ENCODE measurements around the gene NAPG.
"Not testable (repeated sequence)": the region's sequence is repeated elsewhere in the genome, so short reads cannot be mapped to it uniquely, and the experiment has no call there.

Gene NAPG

GRCh38 chr18:10588975-10589374, 63.1 kb downstream of the NAPG start:
- peak; percentile 81 for DNase-seq

DNA sequence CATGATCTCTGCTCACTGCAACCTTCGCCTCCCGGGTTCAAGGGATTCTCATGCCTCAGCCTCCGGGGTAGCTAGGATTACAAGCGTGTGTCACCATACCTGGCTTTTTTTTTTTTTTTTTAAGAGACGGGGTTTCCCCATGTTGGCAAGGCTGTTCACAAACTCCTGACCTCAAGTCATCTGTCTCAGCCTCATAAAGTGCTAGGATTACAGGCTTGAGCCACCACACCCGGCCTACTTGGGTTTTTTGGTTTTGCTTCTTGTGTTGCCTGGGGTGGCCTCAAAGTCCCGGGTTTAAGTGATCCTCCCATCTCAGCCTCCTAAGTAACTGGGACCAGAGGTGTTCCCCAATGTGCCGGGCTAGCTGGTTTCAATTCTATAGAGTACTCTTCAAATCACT, 64.6 kb downstream of the NAPG start:
- DNase-seq: no peak

GRCh38 chr18:10591896-10592295, 66.1 kb downstream of the NAPG start:
- DNase-seq: no peak

DNA sequence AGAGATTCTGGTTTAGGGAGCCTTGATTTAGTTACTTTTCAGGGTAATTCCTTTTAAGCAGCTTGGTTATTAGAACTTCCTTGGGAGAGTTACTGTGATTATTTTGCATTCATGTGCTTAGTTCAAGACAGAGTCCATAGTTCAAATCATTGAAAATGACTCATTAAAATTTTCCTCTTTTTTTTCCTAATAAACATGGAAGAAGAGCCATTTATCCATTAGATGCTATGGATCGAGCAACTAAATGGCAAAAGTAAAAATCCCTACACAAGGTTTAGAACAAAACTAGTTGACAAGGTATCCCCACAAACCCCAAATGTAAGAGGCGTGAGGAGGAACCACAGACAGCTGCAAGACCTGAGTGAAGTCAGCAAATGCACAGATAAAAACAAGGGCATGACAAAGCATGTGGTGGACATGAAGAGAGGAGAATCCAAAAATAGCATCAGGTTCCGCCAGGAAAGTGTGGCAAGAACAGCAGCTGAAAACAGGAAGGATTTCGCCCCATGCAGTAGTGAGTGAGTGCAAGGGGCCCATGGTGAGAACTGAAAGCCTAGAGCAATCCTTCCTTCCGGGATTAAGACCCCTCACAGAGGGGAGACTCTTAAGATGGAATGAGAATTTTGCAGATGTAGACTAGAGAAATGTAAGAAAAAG, 67.7 kb downstream of the NAPG start:
- DNase-seq: not testable (repeated sequence)

DNA sequence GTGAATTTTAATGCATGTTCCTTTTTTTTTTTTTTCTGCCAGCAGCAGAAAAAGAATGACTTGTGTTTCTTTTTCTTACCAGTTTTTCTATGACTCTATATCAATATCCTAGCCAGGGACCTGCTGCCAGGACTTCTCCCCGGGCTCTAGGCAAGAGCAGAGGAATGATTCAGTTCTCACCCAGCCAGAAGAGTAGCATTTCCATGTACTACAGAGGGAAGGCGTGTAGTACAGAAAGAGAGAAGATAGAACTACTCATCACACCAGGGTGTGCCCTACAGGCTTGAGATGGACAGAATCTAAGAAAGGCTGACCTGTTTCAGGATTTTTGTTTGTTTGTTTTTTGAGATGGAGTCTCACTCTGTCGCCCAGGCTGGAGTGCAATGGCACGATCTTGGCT, 70.1 kb downstream of the NAPG start:
- DNase-seq: not testable (repeated sequence)

DNA sequence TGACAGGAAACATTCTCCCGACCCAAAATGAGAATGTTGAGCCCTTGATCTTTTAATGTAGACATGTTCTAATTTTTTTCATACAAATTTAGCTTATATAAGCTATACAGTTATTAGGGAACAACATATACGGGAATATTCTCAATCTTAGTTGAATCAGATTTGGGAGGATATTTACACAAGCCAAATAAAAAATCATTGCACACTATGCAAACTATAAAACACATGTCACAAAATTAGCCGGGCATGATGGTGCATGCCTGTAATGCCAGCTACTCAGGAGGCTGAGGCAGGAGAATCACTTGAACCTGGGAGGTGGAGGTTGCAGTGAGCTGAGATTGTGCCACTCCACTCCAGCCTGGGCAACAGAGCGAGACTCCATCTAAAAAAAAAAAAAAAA, 71.9 kb downstream of the NAPG start:
- DNase-seq: not testable (repeated sequence)

GRCh38 chr18:10600701-10601100, 74.9 kb downstream of the NAPG start:
- DNase-seq: not testable (repeated sequence)

Measured in COR-L47 (cell line).